H1 (cell line): ENCODE measurements around the gene BMX.

ENCODE experiments used
- POLR2AphosphoS5 ChIP-seq: IDR thresholded peaks from 2 replicates; pipeline ENCODE4 v1.6.1; 2011; ENCODE audit warnings: low read depth, low read length
- SUZ12 ChIP-seq: fragments of 200-600 bp; sonication (generic); IDR thresholded peaks from 2 replicates; pipeline ENCODE4 v1.6.1; 2012; ENCODE audit warnings: mild to moderate bottlenecking, inconsistent platforms, low read length, moderate library complexity, mixed read lengths
- TF ChIP-seq, protein P1 (sequence below), 3 experiments: IDR thresholded peaks; 1 replicate in 2 of 3; 2 replicates in 1 of 3; pipeline versions ENCODE4 v1.5.1 to v1.6.1; 2011; ENCODE audit warnings: low read length in 3 of 3, mild to moderate bottlenecking in 3 of 3, inconsistent platforms in 2 of 3, low read depth in 1 of 3, moderate library complexity in 1 of 3; ENCODE audit not compliant: insufficient read depth in 1 of 3; ENCODE audit errors: control extremely low read depth in 1 of 3

DNA sequence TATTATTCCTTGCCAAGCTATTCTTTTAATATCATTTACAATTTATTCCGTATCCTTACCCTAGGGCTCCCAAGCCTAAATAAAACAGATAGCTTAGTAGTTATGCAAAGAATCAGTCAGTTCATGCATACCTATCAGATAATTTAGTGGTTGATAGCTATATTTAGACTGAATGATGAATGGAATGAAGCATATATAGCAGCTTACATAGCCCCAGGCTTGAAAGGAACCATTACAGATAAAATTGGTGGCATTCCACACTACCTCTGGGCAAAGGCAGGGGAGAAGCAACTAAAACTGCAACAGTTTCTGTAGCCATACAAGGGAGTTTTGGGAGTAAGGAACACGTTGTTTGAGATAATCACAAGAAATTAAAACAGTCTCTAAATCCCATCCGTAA is 97.4 kb downstream of the BMX start:
- TF ChIP-seq, protein P1, sequence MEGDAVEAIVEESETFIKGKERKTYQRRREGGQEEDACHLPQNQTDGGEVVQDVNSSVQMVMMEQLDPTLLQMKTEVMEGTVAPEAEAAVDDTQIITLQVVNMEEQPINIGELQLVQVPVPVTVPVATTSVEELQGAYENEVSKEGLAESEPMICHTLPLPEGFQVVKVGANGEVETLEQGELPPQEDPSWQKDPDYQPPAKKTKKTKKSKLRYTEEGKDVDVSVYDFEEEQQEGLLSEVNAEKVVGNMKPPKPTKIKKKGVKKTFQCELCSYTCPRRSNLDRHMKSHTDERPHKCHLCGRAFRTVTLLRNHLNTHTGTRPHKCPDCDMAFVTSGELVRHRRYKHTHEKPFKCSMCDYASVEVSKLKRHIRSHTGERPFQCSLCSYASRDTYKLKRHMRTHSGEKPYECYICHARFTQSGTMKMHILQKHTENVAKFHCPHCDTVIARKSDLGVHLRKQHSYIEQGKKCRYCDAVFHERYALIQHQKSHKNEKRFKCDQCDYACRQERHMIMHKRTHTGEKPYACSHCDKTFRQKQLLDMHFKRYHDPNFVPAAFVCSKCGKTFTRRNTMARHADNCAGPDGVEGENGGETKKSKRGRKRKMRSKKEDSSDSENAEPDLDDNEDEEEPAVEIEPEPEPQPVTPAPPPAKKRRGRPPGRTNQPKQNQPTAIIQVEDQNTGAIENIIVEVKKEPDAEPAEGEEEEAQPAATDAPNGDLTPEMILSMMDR (IDR thresholded peaks at IDR 0.05; ENCODE audit: control extremely low read depth in 1 of 3, insufficient read depth in 1 of 3, low read depth in 1 of 3, low read length in 3 of 3) = no peak
- no peak for TF ChIP-seq POLR2AphosphoS5
- TF ChIP-seq SUZ12 = no peak
